Activated CD8-positive, alpha-beta T cell treated with anti-CD3 and anti-CD28 coated beads for 36 hours (primary cell): ENCODE data around the gene USP21. TPM values are rescaled to one million over a fixed set of nuclear protein-coding genes. Genes with fewer than 3 reads are reported as not detected.
A peak's percentile ranks its signal among the peaks of the same experiment; 100 is the strongest.

Experiments used
- ATAC-seq: fragments of 200-7000 bp; cut with Tn5 transposase; one replicate; pipeline ENCODE4 v1.10.0; 2021; ENCODE audit warnings: mild to moderate bottlenecking, moderate library complexity
- CTCF ChIA-PET: fragments of 350-600 bp; sonication (Branson Sonifier 250); formaldehyde crosslinking; loops from one replicate; lab custom pipeline; 2021; ENCODE audit warnings: antibody characterized with exemption; lab: Charles Lee
- POLR2A ChIA-PET: fragments of 350-600 bp; sonication (Branson Sonifier 250); formaldehyde crosslinking; loops from one replicate; lab custom pipeline; 2021; ENCODE audit warnings: antibody characterized with exemption; lab: Charles Lee
- DNase-seq: peaks from one replicate; pipeline ENCODE4 v3.0.0-alpha.2; 2020
- H3K27ac Mint-ChIP-seq: one replicate; pipeline ENCODE4 v1.8.0; 2021; ENCODE audit warnings: mild to moderate bottlenecking, mixed read lengths
- H3K27me3 Mint-ChIP-seq: one replicate; pipeline ENCODE4 v1.8.0; 2021; ENCODE audit warnings: mixed read lengths
- H3K36me3 Mint-ChIP-seq: one replicate; pipeline ENCODE4 v1.8.0; 2021; ENCODE audit warnings: low read depth, mixed read lengths
- H3K4me1 Mint-ChIP-seq: one replicate; pipeline ENCODE4 v1.8.0; 2021; ENCODE audit warnings: low read depth, mixed read lengths
- H3K4me3 Mint-ChIP-seq: one replicate; pipeline ENCODE4 v1.8.0; 2021; ENCODE audit warnings: mild to moderate bottlenecking, moderate library complexity, mixed read lengths
- H3K9me3 Mint-ChIP-seq: one replicate; pipeline ENCODE4 v1.8.0; 2021; ENCODE audit warnings: mixed read lengths
- intact Hi-C: fragments of 100-400 bp; cut with micrococcal nuclease; formaldehyde crosslinking; loops from one replicate; pipeline ENCODE4 v1.10.0; 2022
- total RNA-seq, 2 experiments: library from RNA; stranded (reverse); gene quantifications; one replicate each; pipeline ENCODE4 v1.2.3, GENCODE V29; 2021
- TF ChIP-seq, protein P1 (sequence below): fragments of 200-600 bp; IDR thresholded peaks from one replicate; pipeline ENCODE4 v1.8.0; 2022; ENCODE audit warnings: antibody characterized with exemption, mild to moderate bottlenecking

USP21 gene
- total RNA-seq, 2 experiments from 2014 or later, result 24.4 to 26.7 TPM

DNA sequence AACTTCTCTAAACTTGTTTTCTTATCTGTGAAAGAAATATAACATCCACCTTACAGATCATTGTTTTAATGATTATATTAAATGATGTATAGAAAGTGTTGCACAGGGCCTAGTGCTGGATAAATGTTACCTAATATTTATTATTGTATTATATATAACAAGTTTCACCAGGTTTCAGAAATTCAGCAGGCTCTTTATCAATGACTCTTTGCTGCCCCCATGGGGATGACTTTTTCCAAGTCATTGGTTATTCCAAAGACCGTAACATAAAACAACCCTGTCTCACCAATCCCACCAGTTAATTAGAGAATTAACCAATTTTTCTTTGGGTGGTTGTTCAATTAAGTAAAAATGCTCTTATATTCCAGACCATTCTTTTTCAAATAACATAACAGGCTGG lies 19.5 kb upstream of the USP21 start:
- H3K27me3 Mint-ChIP-seq, result no peaks in the 10 kb centered on the region
- no peak for ATAC-seq
- H3K36me3 Mint-ChIP-seq, result peaks cover 5% of the 10 kb centered on the region
- POLR2A ChIA-PET, result interaction anchor here (3.3 kb wide), 1 partner anchor 22 kb away, joined by 11 read pairs; the partner anchor contains the start of genes NIT1 and PFDN2
- CTCF ChIA-PET, result interaction anchor here (0.8 to 2.5 kb wide), 16 partner anchors 11 to 188 kb away, joined by 3 to 16 read pairs (median 3); partner anchors contain the start of genes KLHDC9, NIT1, PFDN2 and PPOX
- TF ChIP-seq, protein P1, sequence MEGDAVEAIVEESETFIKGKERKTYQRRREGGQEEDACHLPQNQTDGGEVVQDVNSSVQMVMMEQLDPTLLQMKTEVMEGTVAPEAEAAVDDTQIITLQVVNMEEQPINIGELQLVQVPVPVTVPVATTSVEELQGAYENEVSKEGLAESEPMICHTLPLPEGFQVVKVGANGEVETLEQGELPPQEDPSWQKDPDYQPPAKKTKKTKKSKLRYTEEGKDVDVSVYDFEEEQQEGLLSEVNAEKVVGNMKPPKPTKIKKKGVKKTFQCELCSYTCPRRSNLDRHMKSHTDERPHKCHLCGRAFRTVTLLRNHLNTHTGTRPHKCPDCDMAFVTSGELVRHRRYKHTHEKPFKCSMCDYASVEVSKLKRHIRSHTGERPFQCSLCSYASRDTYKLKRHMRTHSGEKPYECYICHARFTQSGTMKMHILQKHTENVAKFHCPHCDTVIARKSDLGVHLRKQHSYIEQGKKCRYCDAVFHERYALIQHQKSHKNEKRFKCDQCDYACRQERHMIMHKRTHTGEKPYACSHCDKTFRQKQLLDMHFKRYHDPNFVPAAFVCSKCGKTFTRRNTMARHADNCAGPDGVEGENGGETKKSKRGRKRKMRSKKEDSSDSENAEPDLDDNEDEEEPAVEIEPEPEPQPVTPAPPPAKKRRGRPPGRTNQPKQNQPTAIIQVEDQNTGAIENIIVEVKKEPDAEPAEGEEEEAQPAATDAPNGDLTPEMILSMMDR, result peak; percentile 74
- H3K4me3 Mint-ChIP-seq, result no peak overlapping the region
- peak; percentile 65 for DNase-seq
- peaks cover 6% of the 10 kb centered on the region for H3K4me1 Mint-ChIP-seq
- H3K27ac Mint-ChIP-seq, result no peak overlapping the region
- intact Hi-C loops, result no loop called here
- H3K9me3 Mint-ChIP-seq, result no peaks in the 10 kb centered on the region

DNA sequence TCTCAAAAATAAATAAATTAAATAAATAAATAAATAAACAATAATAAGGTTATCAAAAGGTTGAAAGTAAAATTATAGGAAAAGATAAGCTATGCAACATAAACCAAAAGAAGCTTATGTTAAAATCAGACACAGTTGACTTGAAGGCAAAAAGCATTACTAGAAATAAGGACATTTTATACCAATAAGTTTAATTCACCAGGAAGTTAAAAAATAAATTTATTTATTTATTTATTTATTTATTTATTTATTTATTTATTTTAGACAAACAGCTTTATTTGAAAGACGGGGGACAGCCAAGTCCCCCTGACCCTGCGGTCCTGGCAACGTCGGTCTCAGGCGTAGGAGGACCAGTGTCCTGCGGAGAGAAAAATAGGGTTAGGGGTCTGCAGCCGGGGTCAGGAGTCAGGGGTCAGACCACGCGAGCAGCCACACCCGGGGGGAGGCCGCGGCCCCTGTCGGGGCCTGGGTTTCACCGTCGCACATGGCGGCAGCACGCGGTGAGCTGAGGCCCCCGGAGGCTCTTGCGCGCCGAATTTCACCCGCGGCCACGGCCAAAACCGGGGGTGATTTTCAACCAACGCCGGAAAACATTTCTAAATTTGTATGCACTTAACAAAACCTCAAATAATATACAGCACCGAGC lies 18.4 kb upstream of the USP21 start:
- DNase-seq (no peak), ATAC-seq (no peak)
- TF ChIP-seq, protein P1, result no peak
- no peak overlapping the region for H3K27ac Mint-ChIP-seq
- H3K27me3 Mint-ChIP-seq, result no peaks in the 10 kb centered on the region
- peaks cover 4% of the 10 kb centered on the region for H3K36me3 Mint-ChIP-seq
- H3K9me3 Mint-ChIP-seq, result no peaks in the 10 kb centered on the region
- intact Hi-C loops, result no loop called here
- POLR2A ChIA-PET, result interaction anchor here (0.8 to 3.3 kb wide), 5 partner anchors 8 to 44 kb away, joined by 3 to 11 read pairs (median 4); partner anchors contain the start of genes NIT1, PFDN2 and UFC1
- CTCF ChIA-PET, result interaction anchor here (0.7 to 2.4 kb wide), 17 partner anchors 8 to 306 kb away, joined by 3 to 13 read pairs (median 4); partner anchors contain the start of genes ARHGAP30, KLHDC9, NIT1 and PFDN2
- no peak overlapping the region for H3K4me3 Mint-ChIP-seq
- peaks cover 2% of the 10 kb centered on the region for H3K4me1 Mint-ChIP-seq

DNA sequence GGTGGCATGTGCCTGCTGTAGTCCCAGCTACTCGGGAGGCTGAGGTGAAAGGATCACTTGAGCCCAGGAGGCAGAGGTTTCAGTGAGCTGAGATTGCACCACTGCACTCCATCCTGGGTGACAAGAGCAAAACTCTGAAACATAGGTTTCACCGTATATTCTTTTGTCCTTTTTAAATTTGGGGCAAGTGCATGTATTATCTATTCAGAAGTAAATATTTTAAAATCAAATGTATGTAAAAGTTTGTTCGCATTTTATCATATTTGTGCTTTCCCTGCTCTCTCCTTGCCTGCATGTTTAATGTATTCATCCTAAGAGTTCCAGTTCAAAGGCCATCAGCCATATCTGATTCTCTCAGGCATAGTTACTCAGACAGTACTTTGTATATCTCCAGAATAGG lies 13.5 kb upstream of the USP21 start:
- no peaks in the 10 kb centered on the region for H3K4me1 Mint-ChIP-seq
- CTCF ChIA-PET, result interaction anchor here (0.8 kb wide), 3 partner anchors 20 to 148 kb away, joined by 3 read pairs; partner anchors contain the start of gene PPOX

DNA sequence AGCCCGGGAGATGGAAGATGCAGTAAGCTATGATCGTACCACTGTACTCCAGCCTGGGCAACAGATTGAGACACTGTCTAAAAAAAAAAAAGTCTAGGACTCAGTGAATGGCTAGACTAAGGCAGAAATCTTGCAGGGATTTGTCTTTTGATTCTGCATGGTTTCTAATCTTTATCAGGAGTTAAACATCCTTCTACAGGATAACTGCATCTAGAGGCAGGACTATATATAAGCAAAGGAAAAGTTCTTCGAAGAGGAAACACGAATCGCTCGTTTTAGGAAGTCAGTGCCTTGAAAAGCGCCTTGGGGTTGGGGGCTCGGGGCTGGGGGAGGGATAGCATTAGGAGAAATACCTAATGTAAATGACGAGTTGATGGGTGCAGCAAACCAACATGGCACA lies 6.1 kb upstream of the USP21 start:
- Mint-ChIP-seq H3K9me3 (no peaks in the 10 kb centered on the region), H3K27me3 (no peaks in the 10 kb centered on the region), H3K4me1 (peaks cover 13% of the 10 kb centered on the region), H3K27ac (peak overlapping the region; percentile 99), H3K4me3 (peak overlapping the region; percentile 95), H3K36me3 (peaks cover 11% of the 10 kb centered on the region)
- DNase-seq (no peak), ATAC-seq (peak; percentile 7)
- intact Hi-C loops, result no loop called here
- POLR2A ChIA-PET, result interaction anchor here (0.6 to 4.1 kb wide), 18 partner anchors 12 to 180 kb away, joined by 3 to 34 read pairs (median 4); partner anchors contain the start of genes ARHGAP30, B4GALT3, DEDD and PPOX
- TF ChIP-seq, protein P1, result no peak
- CTCF ChIA-PET, result interaction anchor here (0.7 to 5.5 kb wide), 4 partner anchors 12 to 316 kb away, joined by 3 to 50 read pairs (median 3); partner anchors contain the start of genes PPOX and TOMM40L

More for the DNA sequence above, 13.5 kb upstream of the USP21 start:
- no peak overlapping the region for H3K27ac Mint-ChIP-seq
- no peak for ATAC-seq
- no peak overlapping the region for H3K4me3 Mint-ChIP-seq
- H3K9me3 Mint-ChIP-seq, result no peaks in the 10 kb centered on the region
- TF ChIP-seq, protein P1, result no peak
- intact Hi-C loops, result no loop called here
- DNase-seq, result no peak
- no peaks in the 10 kb centered on the region for H3K27me3 Mint-ChIP-seq
- POLR2A ChIA-PET, result no interaction called here
- no peaks in the 10 kb centered on the region for H3K36me3 Mint-ChIP-seq
